AG09319 (cell line): Measurements from ENCODE around the gene PDCD11.

Source experiments
- DNase-seq: peaks from one replicate; pipeline ENCODE4 v3.0.0-alpha.2; 2010; ENCODE audit warnings: low read depth; ENCODE audit errors: extremely low read depth
- CTCF ChIP-seq: IDR thresholded peaks from 2 replicates; pipeline ENCODE4 v1.5.1; 2011; ENCODE audit warnings: low read depth, mild to moderate bottlenecking, inconsistent platforms, low read length, moderate library complexity

Gene PDCD11

DNA sequence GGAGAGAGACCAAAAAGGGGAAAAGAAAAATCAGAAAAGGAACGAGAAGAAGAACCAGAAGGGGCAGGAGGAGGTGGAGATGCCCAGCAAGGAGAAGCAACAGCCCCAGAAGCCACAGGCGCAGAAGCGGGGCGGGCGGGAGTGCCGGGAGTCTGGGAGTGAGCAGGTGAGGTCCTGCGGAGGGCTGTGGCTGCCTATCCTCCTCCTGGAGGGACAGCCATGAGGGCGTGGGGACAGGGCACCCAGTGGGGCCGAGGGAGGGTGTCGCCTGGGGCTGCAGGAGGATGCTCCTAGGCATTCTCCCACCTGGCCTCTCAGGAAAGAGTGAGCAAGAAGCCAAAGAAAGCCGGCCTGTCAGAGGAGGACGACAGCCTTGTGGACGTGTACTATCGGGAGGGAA is 44.0 kb downstream of the PDCD11 start:
- TF ChIP-seq CTCF = no peak
- DNase-seq = no peak

DNA sequence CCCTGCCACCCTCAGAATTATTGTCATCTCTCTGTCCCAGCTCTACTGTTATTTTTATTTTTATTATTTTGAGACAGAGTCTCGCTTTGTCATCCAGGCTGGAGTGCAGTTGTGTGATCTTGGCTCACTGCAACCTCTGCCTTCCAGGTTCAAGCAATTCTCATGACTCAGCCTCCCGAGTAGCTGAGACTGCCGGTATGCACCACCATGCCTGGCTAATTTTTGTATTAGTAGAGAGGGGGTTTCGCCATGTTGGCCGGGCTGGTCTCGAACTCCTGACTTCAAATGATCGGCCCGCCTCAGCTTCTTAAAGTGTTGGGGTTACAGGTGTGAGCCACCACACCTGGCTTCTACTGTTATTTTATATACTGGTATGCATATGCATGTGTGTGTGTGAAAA is 44.8 kb downstream of the PDCD11 start:
- no peak for DNase-seq
- TF ChIP-seq CTCF = no peak

DNA sequence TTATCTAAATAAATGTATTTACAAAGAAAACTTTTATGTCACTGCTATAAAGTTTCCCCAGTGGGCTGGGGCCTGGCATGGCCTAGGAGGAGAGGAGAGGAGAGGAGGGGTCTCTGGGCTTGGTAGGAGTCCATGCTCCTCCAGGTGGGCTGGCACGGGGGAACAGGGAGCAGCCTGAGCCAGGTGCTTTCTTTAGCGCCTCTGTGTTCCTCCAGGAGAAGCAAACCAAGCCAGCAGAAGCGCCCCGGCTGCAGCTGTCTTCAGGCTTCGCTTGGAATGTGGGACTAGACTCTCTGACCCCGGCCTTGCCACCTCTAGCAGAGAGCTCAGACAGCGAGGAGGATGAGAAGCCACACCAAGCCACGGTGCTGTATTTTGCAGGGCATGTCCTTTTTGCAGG is 45.2 kb downstream of the PDCD11 start:
- no peak for TF ChIP-seq CTCF
- DNase-seq = no peak

DNA sequence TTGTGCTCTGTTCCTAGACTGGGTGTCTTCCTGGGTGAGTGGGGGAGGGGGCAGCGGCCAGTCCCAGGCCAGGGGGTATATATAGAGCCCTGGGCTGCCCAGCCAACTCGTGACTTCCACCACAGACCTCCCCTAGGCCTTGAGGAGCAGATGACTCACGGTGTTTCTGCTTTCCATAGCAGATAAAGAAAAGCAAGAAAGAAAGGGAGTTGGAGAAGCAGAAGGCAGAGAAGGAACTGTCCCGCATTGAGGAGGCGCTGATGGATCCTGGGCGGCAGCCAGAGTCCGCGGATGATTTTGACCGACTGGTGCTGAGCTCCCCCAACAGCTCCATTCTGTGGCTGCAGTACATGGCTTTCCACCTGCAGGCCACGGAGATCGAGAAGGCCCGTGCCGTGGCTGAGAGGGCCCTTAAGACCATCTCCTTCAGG is 45.6 kb downstream of the PDCD11 start:
- no peak for DNase-seq
- TF ChIP-seq CTCF = no peak

- no peak for DNase-seq
- TF ChIP-seq CTCF = no peak
Measured at GRCh38 chr10:103443475-103444185, 47.2 kb downstream of the PDCD11 start.

DNA sequence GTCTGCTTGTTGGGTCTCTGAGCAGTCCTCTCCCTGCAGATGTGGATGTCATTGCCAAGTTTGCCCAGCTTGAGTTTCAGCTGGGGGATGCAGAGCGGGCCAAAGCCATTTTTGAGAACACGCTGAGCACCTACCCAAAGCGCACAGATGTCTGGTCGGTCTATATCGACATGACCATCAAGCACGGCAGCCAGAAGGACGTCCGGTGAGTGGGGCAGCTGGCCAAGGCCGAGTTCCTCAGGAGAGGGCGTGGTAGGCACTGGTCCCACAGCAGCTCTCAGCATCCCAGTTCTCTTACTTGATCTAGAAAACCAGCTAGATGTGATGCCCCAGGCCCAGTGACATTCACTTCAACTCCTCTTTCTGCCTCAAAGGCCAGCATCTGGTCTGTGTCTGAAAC is 48.1 kb downstream of the PDCD11 start:
- DNase-seq = no peak
- TF ChIP-seq CTCF = no peak

DNA sequence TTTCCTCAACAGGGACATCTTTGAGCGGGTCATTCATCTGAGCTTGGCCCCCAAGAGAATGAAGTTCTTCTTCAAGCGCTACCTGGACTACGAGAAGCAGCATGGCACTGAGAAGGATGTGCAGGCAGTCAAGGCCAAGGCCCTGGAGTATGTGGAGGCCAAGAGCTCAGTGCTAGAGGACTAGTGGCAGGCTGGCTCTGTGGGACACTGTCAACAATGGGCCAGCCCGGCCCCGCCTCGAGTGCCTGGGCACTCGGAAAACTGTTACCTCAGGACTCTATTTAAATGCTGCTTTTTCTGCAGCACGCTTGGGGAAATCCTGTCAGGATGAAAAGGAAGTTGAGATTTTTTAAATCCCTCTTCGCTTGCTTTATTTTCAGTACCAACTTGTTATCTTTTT is 48.9 kb downstream of the PDCD11 start:
- DNase-seq = no peak

More for the DNA sequence above, 48.9 kb downstream of the PDCD11 start:
- TF ChIP-seq CTCF = no peak
